H9 (cell line): Measurements from ENCODE around the gene ANP32B. TPM values are rescaled to one million over a fixed set of nuclear protein-coding genes. Genes with fewer than 3 reads are reported as not detected.

Experiments
- DNase-seq: peaks from one replicate; pipeline ENCODE4 v3.0.0-alpha.2; 2017
- H2AFZ ChIP-seq: one replicate; pipeline ENCODE4 v1.6.1; 2013; ENCODE audit warnings: mild to moderate bottlenecking, low read length, control low read depth, moderate library complexity
- H2AK5ac ChIP-seq: 2 replicates; pipeline ENCODE4 v1.6.1; 2013; ENCODE audit warnings: low read length, control low read depth, mixed read lengths; ENCODE audit not compliant: insufficient read length
- H2BK120ac ChIP-seq: one replicate; pipeline ENCODE4 v1.6.1; 2013; ENCODE audit warnings: low read depth, mild to moderate bottlenecking, low read length, control low read depth, inconsistent platforms; ENCODE audit not compliant: poor library complexity, severe bottlenecking
- H2BK12ac ChIP-seq: 2 replicates; pipeline ENCODE4 v1.6.1; 2013; ENCODE audit warnings: low read length, control low read depth, mixed read lengths, low read depth; ENCODE audit not compliant: insufficient read length
- H2BK15ac ChIP-seq: 2 replicates; pipeline ENCODE4 v1.6.1; 2013; ENCODE audit warnings: low read depth, low read length, control low read depth
- H2BK20ac ChIP-seq: one replicate; pipeline ENCODE4 v1.6.1; 2013; ENCODE audit warnings: low read depth, mild to moderate bottlenecking, low read length, control low read depth, inconsistent platforms; ENCODE audit not compliant: poor library complexity, severe bottlenecking
- H2BK5ac ChIP-seq: 2 replicates; pipeline ENCODE4 v1.6.1; 2013; ENCODE audit warnings: low read length, control low read depth, mixed read lengths; ENCODE audit not compliant: insufficient read length
- H3K14ac ChIP-seq: 2 replicates; pipeline ENCODE4 v1.6.1; 2013; ENCODE audit warnings: low read length, control low read depth; ENCODE audit not compliant: insufficient read depth
- H3K18ac ChIP-seq: 2 replicates; pipeline ENCODE4 v1.6.1; 2013; ENCODE audit warnings: low read depth, mild to moderate bottlenecking, mixed read lengths, low read length, control low read depth; ENCODE audit not compliant: insufficient read length
- H3K23ac ChIP-seq: 2 replicates; pipeline ENCODE4 v1.6.1; 2013; ENCODE audit warnings: low read length, control low read depth, mixed read lengths, low read depth; ENCODE audit not compliant: insufficient read length
- H3K23me2 ChIP-seq: 2 replicates; pipeline ENCODE4 v1.6.1; 2013; ENCODE audit warnings: low read depth, mild to moderate bottlenecking, mixed read lengths, low read length, control low read depth; ENCODE audit not compliant: insufficient read length, poor library complexity, severe bottlenecking
- H3K27ac ChIP-seq: 2 replicates; pipeline ENCODE4 v1.5.1; 2013; ENCODE audit warnings: low read length, control low read depth, mixed read lengths, low read depth; ENCODE audit not compliant: insufficient read length
- H3K27me3 ChIP-seq: 2 replicates; pipeline ENCODE4 v1.6.1; 2013; ENCODE audit warnings: low read length, control low read depth, inconsistent platforms; ENCODE audit not compliant: insufficient read depth
- H3K4ac ChIP-seq: 2 replicates; pipeline ENCODE4 v1.6.1; 2013; ENCODE audit warnings: low read depth, mild to moderate bottlenecking, control low read depth, inconsistent platforms, low read length, moderate library complexity
- H3K4me1 ChIP-seq: 2 replicates; pipeline ENCODE4 v1.6.1; 2013; ENCODE audit warnings: low read length, control low read depth, inconsistent platforms; ENCODE audit not compliant: insufficient read depth
- H3K4me2 ChIP-seq: 2 replicates; pipeline ENCODE4 v1.6.1; 2013; ENCODE audit warnings: low read length, control low read depth, mixed read lengths; ENCODE audit not compliant: insufficient read length, insufficient read depth
- H3K56ac ChIP-seq: 2 replicates; pipeline ENCODE4 v1.6.1; 2013; ENCODE audit warnings: low read depth, mild to moderate bottlenecking, mixed read lengths, low read length, control low read depth; ENCODE audit not compliant: insufficient read length
- H3K79me1 ChIP-seq: 2 replicates; pipeline ENCODE4 v1.6.1; 2013; ENCODE audit warnings: low read depth, mild to moderate bottlenecking, moderate library complexity, low read length, control low read depth, inconsistent platforms; ENCODE audit not compliant: insufficient read depth, poor library complexity, severe bottlenecking
- H3K79me2 ChIP-seq: 2 replicates; pipeline ENCODE4 v1.6.1; 2013; ENCODE audit warnings: low read length, control low read depth, inconsistent platforms; ENCODE audit not compliant: insufficient read depth
- H3K9ac ChIP-seq: 2 replicates; pipeline ENCODE4 v1.6.1; 2013; ENCODE audit warnings: low read length, control low read depth, mixed read lengths; ENCODE audit not compliant: insufficient read length; ENCODE audit errors: extremely low read depth
- H3K9me3 ChIP-seq: one replicate; pipeline ENCODE4 v1.6.1; 2013; ENCODE audit warnings: low read depth, low read length, inconsistent platforms; ENCODE audit not compliant: control insufficient read depth
- H3T11ph ChIP-seq: one replicate; pipeline ENCODE4 v1.6.1; 2013; ENCODE audit warnings: mild to moderate bottlenecking, low read length, control low read depth, inconsistent platforms
- H4K20me1 ChIP-seq: one replicate; pipeline ENCODE4 v1.6.1; 2013; ENCODE audit not compliant: control insufficient read depth, insufficient read length, insufficient read depth
- H4K5ac ChIP-seq: 2 replicates; pipeline ENCODE4 v1.6.1; 2013; ENCODE audit warnings: low read depth, mild to moderate bottlenecking, mixed read lengths, low read length, control low read depth; ENCODE audit not compliant: insufficient read length
- H4K8ac ChIP-seq: replicated peaks from 2 replicates; pipeline ENCODE4 v1.6.1; 2013; ENCODE audit warnings: low read length, control low read depth, mixed read lengths, low read depth; ENCODE audit not compliant: insufficient read length
- H4K91ac ChIP-seq: 2 replicates; pipeline ENCODE4 v1.6.1; 2013; ENCODE audit warnings: low read depth, mild to moderate bottlenecking, moderate library complexity, mixed read lengths, low read length, control low read depth; ENCODE audit not compliant: insufficient read length
- H3K27ac Mint-ChIP-seq, 3 experiments: 2 replicates in 2 of 3; 3 replicates in 1 of 3; pipeline ENCODE4 v1.8.0; 2020 to 2021; ENCODE audit warnings: mixed read lengths in 3 of 3, mild to moderate bottlenecking in 1 of 3, moderate library complexity in 1 of 3
- H3K27me3 Mint-ChIP-seq: 2 replicates; pipeline ENCODE4 v1.8.0; 2021; ENCODE audit warnings: low read depth, mild to moderate bottlenecking, moderate library complexity, mixed read lengths
- H3K36me3 Mint-ChIP-seq, 3 experiments: 2 replicates in 2 of 3; 3 replicates in 1 of 3; pipeline ENCODE4 v1.8.0; 2020 to 2021; ENCODE audit warnings: low read depth in 3 of 3, mixed read lengths in 3 of 3; ENCODE audit not compliant: insufficient read depth in 1 of 3
- H3K4me1 Mint-ChIP-seq, 2 experiments: 2 replicates each; pipeline ENCODE4 v1.8.0; 2020; ENCODE audit warnings: mixed read lengths in 2 of 2
- H3K4me3 Mint-ChIP-seq, 2 experiments: 2 replicates in 1 of 2; 3 replicates in 1 of 2; pipeline ENCODE4 v1.8.0; 2020 to 2021; ENCODE audit warnings: mild to moderate bottlenecking in 2 of 2, mixed read lengths in 2 of 2, moderate library complexity in 1 of 2
- H3K9me3 Mint-ChIP-seq, 2 experiments: 2 replicates in 1 of 2; 3 replicates in 1 of 2; pipeline ENCODE4 v1.8.0; 2020; ENCODE audit warnings: mild to moderate bottlenecking in 2 of 2, mixed read lengths in 2 of 2, moderate library complexity in 1 of 2
- CTCF ChIP-seq: fragments of 200-600 bp; sonication (generic); conservative IDR thresholded peaks from 3 replicates; pipeline ENCODE4 v1.8.0; 2021; ENCODE audit warnings: antibody characterized with exemption, mild to moderate bottlenecking
- whole genome bisulfite sequencing: extraction: QIAGEN DNeasy Blood & Tissue Kit; methylation state at CpG from one replicate; pipeline ENCODE4 v1.1.7; 2013; ENCODE audit warnings: missing lambda C conversion rate, low lambda C conversion rate, mixed read lengths; ENCODE audit not compliant: insufficient read length; ENCODE audit errors: extremely low coverage; 5-methylcytosine and 5-hydroxymethylcytosine counted together
- total RNA-seq: library from RNA; stranded (reverse); gene quantifications from 2 replicates; pipeline ENCODE4 v1.2.1, GENCODE V29; 2021

Gene ANP32B
- total RNA-seq, 1 experiment from 2014 or later, result 91.6 TPM

- WGBS, result no CpG with 5 or more reads among the region's 7 CpGs
- H3K27ac ChIP-seq, result no peak overlapping the region
- no peak overlapping the region for H4K91ac ChIP-seq
- H3K79me1 ChIP-seq, result no peaks in the 10 kb centered on the region
- no peak overlapping the region for H2BK120ac ChIP-seq
- H2BK20ac ChIP-seq, result no peak overlapping the region
- H3K23me2 ChIP-seq, result no peaks in the 10 kb centered on the region
- H2BK15ac ChIP-seq, result no peak overlapping the region
- H3K27me3 Mint-ChIP-seq, result peaks cover 94% of the 10 kb centered on the region
- no peak overlapping the region for H4K5ac ChIP-seq
- H2BK12ac ChIP-seq, result no peak overlapping the region
- H3K4me2 ChIP-seq, result no peak overlapping the region
- H3K14ac ChIP-seq, result no peak overlapping the region
- H2BK5ac ChIP-seq, result no peak overlapping the region
- no peak overlapping the region for H3K4ac ChIP-seq
- no peak overlapping the region for H3K18ac ChIP-seq
- H3K27ac Mint-ChIP-seq, result no peak overlapping the region
- H2AFZ ChIP-seq, result no peak overlapping the region
- H3K23ac ChIP-seq, result no peak overlapping the region
- H3K4me1 Mint-ChIP-seq, result peaks cover 0 to 5% of the 10 kb centered on the region in 2 experiments; a peak in 2 of 4 replicates
- no peak for TF ChIP-seq CTCF
- peaks cover 2 to 3% of the 10 kb centered on the region in 2 experiments; a peak in 3 of 5 replicates for H3K9me3 Mint-ChIP-seq
- no peaks in the 10 kb centered on the region; the same call in 1 of the 2 replicates for H3K27me3 ChIP-seq
- no peaks in the 10 kb centered on the region for H3K79me2 ChIP-seq
- no peaks in the 10 kb centered on the region for H3K36me3 Mint-ChIP-seq
- no peaks in the 10 kb centered on the region for H3K4me1 ChIP-seq
- no peak overlapping the region for H3K56ac ChIP-seq
- H3K4me3 Mint-ChIP-seq, result no peak overlapping the region
- H2AK5ac ChIP-seq, result no peak overlapping the region
- no peak overlapping the region for H4K8ac ChIP-seq
- H3K9me3 ChIP-seq, result no peaks in the 10 kb centered on the region
- H3K9ac ChIP-seq, result no peak overlapping the region
- no peak for DNase-seq
- no peak overlapping the region for H3T11ph ChIP-seq
- no peaks in the 10 kb centered on the region for H4K20me1 ChIP-seq
Measured at GRCh38 chr9:97970165-97970564, 13.0 kb upstream of the ANP32B start.
